CD4-positive, CD25-positive, alpha-beta regulatory T cell (primary cell): Measurements from ENCODE around the gene SIRT1. TPM values are rescaled to one million over a fixed set of nuclear protein-coding genes. Genes with fewer than 3 reads are reported as not detected.
A peak's percentile ranks its signal among the peaks of the same experiment; 100 is the strongest.

ENCODE experiments used
- ATAC-seq, 2 donors: fragments of 150-1000 bp; cut with Tn5 transposase; one replicate each; pipeline ENCODE4 v1.10.0; 2021; ENCODE audit warnings: low read depth in 2 of 2, moderate number of reproducible peaks in 2 of 2, moderate library complexity in 1 of 2
- DNase-seq, 3 donors: peaks; one replicate each; pipeline versions ENCODE4 v3.0.0 to v3.0.0-alpha.2; 2012 to 2022; ENCODE audit warnings: mixed read lengths in 1 of 3
- H3K27ac ChIP-seq: one replicate; pipeline ENCODE4 v1.7.0; 2013; ENCODE audit warnings: mild to moderate bottlenecking, low read length; ENCODE audit not compliant: insufficient read depth, poor library complexity, severe bottlenecking
- H3K27me3 ChIP-seq: one replicate; pipeline ENCODE4 v1.7.0; 2013; ENCODE audit warnings: low read length; ENCODE audit not compliant: control insufficient read depth, insufficient read depth
- H3K36me3 ChIP-seq: one replicate; pipeline ENCODE4 v1.7.0; 2013; ENCODE audit warnings: mild to moderate bottlenecking, low read length, moderate library complexity; ENCODE audit not compliant: control insufficient read depth, insufficient read depth
- H3K4me1 ChIP-seq: 2 replicates; pipeline ENCODE4 v1.7.0; 2013; ENCODE audit warnings: mild to moderate bottlenecking, low read length; ENCODE audit not compliant: insufficient read depth, control insufficient read depth, poor library complexity, severe bottlenecking
- H3K4me3 ChIP-seq: one replicate; pipeline ENCODE4 v1.7.0; 2013; ENCODE audit warnings: low read depth, mild to moderate bottlenecking, low read length, moderate library complexity
- H3K9me3 ChIP-seq, 2 experiments: 1 replicate in 1 of 2; 2 replicates in 1 of 2; pipeline ENCODE4 v1.7.0; 2013; ENCODE audit warnings: low read length in 2 of 2, mild to moderate bottlenecking in 1 of 2, moderate library complexity in 1 of 2; ENCODE audit not compliant: control insufficient read depth in 2 of 2
- H3K27ac Mint-ChIP-seq, 3 donors: one replicate each; pipeline ENCODE4 v1.8.0; 2020 to 2022; ENCODE audit warnings: mild to moderate bottlenecking in 3 of 3, mixed read lengths in 3 of 3, moderate library complexity in 2 of 3
- H3K27me3 Mint-ChIP-seq: one replicate; pipeline ENCODE4 v1.8.0; 2022; ENCODE audit warnings: mild to moderate bottlenecking, mixed read lengths
- H3K36me3 Mint-ChIP-seq: one replicate; pipeline ENCODE4 v1.8.0; 2020; ENCODE audit warnings: mixed read lengths
- H3K4me1 Mint-ChIP-seq, 4 donors: one replicate each; pipeline ENCODE4 v1.8.0; 2020 to 2022; ENCODE audit warnings: mixed read lengths in 4 of 4, mild to moderate bottlenecking in 1 of 4
- H3K4me3 Mint-ChIP-seq, 4 donors: one replicate each; pipeline ENCODE4 v1.8.0; 2020 to 2022; ENCODE audit warnings: mild to moderate bottlenecking in 4 of 4, mixed read lengths in 4 of 4, moderate library complexity in 3 of 4
- H3K9me3 Mint-ChIP-seq, 7 donors: one replicate each; pipeline ENCODE4 v1.8.0; 2020 to 2022; ENCODE audit warnings: mixed read lengths in 7 of 7, mild to moderate bottlenecking in 3 of 7, moderate library complexity in 2 of 7
- polyA plus RNA-seq, 4 donors: library from polyadenylated mRNA; unstranded; fragments of 300-500 nt; fragmentation: Illumina TruSeq; gene quantifications; one replicate each; pipeline ENCODE4 v1.2.3, GENCODE V29; 2021
- total RNA-seq: library from RNA; stranded (reverse); gene quantifications from one replicate; pipeline ENCODE4 v1.2.3, GENCODE V29; 2022

Gene SIRT1
- total and polyA plus RNA-seq, 5 donors from 2014 or later, result 13.5 to 59.2 (median 18.8) TPM

DNA sequence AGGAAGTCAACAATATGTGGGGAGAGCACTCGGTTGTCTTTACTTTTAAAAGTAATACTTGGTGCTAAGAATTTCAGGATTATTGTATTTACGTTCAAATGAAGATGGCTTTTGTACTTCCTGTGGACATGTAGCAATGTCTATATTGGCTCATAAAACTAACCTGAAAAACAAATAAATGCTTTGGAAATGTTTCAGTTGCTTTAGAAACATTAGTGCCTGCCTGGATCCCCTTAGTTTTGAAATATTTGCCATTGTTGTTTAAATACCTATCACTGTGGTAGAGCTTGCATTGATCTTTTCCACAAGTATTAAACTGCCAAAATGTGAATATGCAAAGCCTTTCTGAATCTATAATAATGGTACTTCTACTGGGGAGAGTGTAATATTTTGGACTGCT is 32.7 kb downstream of the SIRT1 start:
- Histone ChIP-seq H3K4me1 (no peaks in the 10 kb centered on the region), H3K36me3 (peaks cover 47% of the 10 kb centered on the region), H3K4me3 (no peak overlapping the region), H3K9me3 (no peaks in the 10 kb centered on the region), H3K27ac (no peak overlapping the region), H3K27me3 (no peaks in the 10 kb centered on the region)
- Mint-ChIP-seq H3K4me3 (no peak overlapping the region), H3K27me3 (no peaks in the 10 kb centered on the region), H3K4me1 (peaks cover 13 to 29% (median 24%) of the 10 kb centered on the region in 4 donors), H3K9me3 (no peaks in the 10 kb centered on the region), H3K27ac (peak overlapping the region; percentile 40 to 77 (median 59)), H3K36me3 (peaks cover 39% of the 10 kb centered on the region)
- no peak for ATAC-seq
- DNase-seq, result no peak

GRCh38 chr10:67917679-67918078 is 33.2 kb downstream of the SIRT1 start:
- Histone ChIP-seq H3K4me3 (no peak overlapping the region), H3K9me3 (no peaks in the 10 kb centered on the region), H3K4me1 (no peaks in the 10 kb centered on the region), H3K27ac (no peak overlapping the region), H3K36me3 (peaks cover 46% of the 10 kb centered on the region), H3K27me3 (no peaks in the 10 kb centered on the region)
- Mint-ChIP-seq H3K36me3 (peaks cover 35% of the 10 kb centered on the region), H3K27ac (peak overlapping the region in 1 of 3 donors; percentile 40), H3K4me1 (peaks cover 8 to 24% (median 19%) of the 10 kb centered on the region in 4 donors), H3K27me3 (no peaks in the 10 kb centered on the region), H3K4me3 (no peak overlapping the region), H3K9me3 (no peaks in the 10 kb centered on the region)
- DNase-seq (no peak), ATAC-seq (no peak)

GRCh38 chr10:67921065-67921464 is 36.6 kb downstream of the SIRT1 start:
- H3K27ac Mint-ChIP-seq, result peak overlapping the region; percentile 2 to 32 (median 9)
- DNase-seq (no peak), ATAC-seq (no peak)
- H3K4me1 ChIP-seq, result no peaks in the 10 kb centered on the region
- peaks cover 25% of the 10 kb centered on the region for H3K36me3 Mint-ChIP-seq
- H3K9me3 Mint-ChIP-seq, result no peaks in the 10 kb centered on the region
- H3K9me3 ChIP-seq, result no peaks in the 10 kb centered on the region
- no peak overlapping the region for H3K27ac ChIP-seq
- H3K4me3 Mint-ChIP-seq, result no peak overlapping the region
- peaks cover 7 to 21% (median 13%) of the 10 kb centered on the region in 4 donors for H3K4me1 Mint-ChIP-seq
- no peak overlapping the region for H3K4me3 ChIP-seq
- H3K27me3 Mint-ChIP-seq, result no peaks in the 10 kb centered on the region
- H3K36me3 ChIP-seq, result peaks cover 57% of the 10 kb centered on the region
- H3K27me3 ChIP-seq, result no peaks in the 10 kb centered on the region

DNA sequence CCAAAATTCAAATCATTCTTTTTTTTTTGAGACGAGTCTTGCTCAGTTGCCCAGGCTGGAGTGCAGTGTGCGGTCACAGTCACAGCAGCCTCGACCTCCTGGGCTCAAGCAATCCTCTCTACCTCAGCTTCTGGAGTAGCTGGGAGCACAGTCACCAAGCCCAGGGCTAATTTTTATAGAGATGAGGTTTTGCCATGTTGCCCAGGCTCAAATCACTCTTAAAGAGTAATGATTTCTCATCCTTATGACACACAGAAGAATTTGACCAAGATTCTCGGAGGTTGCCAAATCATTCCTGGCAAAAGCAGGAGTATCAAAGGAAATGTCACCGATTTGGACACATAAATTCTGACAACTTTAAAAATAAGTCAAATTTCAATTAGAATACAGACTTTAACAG is 39.1 kb downstream of the SIRT1 start:
- no peak for ATAC-seq
- Mint-ChIP-seq H3K4me1 (peaks cover 0 to 8% (median 5%) of the 10 kb centered on the region in 4 donors), H3K36me3 (peaks cover 35% of the 10 kb centered on the region), H3K9me3 (no peaks in the 10 kb centered on the region), H3K27ac (peak overlapping the region in 1 of 3 donors; percentile 41), H3K27me3 (no peaks in the 10 kb centered on the region), H3K4me3 (no peak overlapping the region)
- no peak for DNase-seq
- Histone ChIP-seq H3K4me3 (no peak overlapping the region), H3K27ac (no peak overlapping the region), H3K4me1 (no peaks in the 10 kb centered on the region), H3K36me3 (peaks cover 55% of the 10 kb centered on the region), H3K9me3 (no peaks in the 10 kb centered on the region), H3K27me3 (no peaks in the 10 kb centered on the region)

GRCh38 chr10:67924136-67924535 is 39.7 kb downstream of the SIRT1 start:
- H3K27me3 ChIP-seq, result no peaks in the 10 kb centered on the region
- H3K27me3 Mint-ChIP-seq, result no peaks in the 10 kb centered on the region
- H3K9me3 ChIP-seq, result no peaks in the 10 kb centered on the region
- no peak overlapping the region for H3K27ac Mint-ChIP-seq
- DNase-seq (no peak), ATAC-seq (no peak)
- H3K4me1 ChIP-seq, result no peaks in the 10 kb centered on the region
- no peaks in the 10 kb centered on the region for H3K9me3 Mint-ChIP-seq
- peaks cover 0 to 8% (median 4%) of the 10 kb centered on the region in 4 donors for H3K4me1 Mint-ChIP-seq
- no peak overlapping the region for H3K27ac ChIP-seq
- peaks cover 31% of the 10 kb centered on the region for H3K36me3 Mint-ChIP-seq
- H3K4me3 ChIP-seq, result no peak overlapping the region
- H3K36me3 ChIP-seq, result peaks cover 54% of the 10 kb centered on the region
- H3K4me3 Mint-ChIP-seq, result no peak overlapping the region

DNA sequence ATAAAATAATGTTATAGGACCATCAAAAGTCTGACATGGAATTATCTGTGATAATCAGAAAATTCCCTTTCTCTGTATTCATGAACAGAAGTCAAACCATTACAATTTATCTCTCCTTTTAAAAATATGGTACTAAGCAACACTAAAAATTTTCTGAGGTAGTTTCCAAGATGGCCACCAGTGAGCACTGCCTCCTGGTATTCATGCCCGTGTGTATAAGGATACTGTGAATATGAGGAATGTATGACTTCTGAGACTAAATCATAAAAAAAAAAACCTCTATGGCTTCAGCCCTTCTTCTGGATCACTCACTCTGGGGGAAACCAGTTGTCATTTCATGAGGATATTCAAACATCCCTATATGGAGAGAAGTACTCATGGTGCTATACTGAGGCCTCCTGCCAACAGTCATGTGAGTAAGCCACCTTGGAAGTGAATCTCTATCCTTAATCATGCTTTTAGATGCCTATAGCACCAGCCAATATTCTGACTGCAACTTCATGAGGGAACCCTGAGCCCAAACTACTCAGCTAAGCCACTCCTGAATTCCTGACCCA is 41.1 kb downstream of the SIRT1 start:
- no peaks in the 10 kb centered on the region for H3K27me3 ChIP-seq
- no peaks in the 10 kb centered on the region for H3K9me3 ChIP-seq
- peaks cover 32% of the 10 kb centered on the region for H3K36me3 Mint-ChIP-seq
- no peaks in the 10 kb centered on the region for H3K27me3 Mint-ChIP-seq
- H3K9me3 Mint-ChIP-seq, result no peaks in the 10 kb centered on the region
- no peak overlapping the region for H3K27ac Mint-ChIP-seq
- no peak overlapping the region for H3K27ac ChIP-seq
- H3K4me3 Mint-ChIP-seq, result no peak overlapping the region
- H3K4me3 ChIP-seq, result no peak overlapping the region
- H3K4me1 ChIP-seq, result no peaks in the 10 kb centered on the region
- no peak for DNase-seq
- ATAC-seq, result no peak
- H3K4me1 Mint-ChIP-seq, result peaks cover 0 to 8% (median 3%) of the 10 kb centered on the region in 4 donors
- H3K36me3 ChIP-seq, result peaks cover 61% of the 10 kb centered on the region

DNA sequence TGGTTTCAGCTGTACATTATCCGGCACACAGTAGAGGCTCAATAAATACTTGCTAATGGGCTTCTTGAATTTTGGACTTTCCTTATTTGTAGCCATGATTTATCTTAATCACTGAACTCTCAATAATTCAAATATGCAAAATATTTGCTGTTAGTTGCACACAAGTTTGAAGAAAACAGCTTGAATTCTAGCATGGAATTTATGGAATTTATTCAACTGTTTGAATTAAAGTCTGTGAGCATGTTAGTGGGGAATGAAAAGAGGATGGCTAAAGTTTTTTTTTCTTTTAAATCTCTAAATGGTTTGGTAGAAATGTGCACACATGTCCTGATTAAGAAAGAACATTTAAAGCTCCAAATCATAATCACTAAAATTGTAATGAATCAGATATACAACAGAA is 42.5 kb downstream of the SIRT1 start:
- no peaks in the 10 kb centered on the region for H3K4me1 ChIP-seq
- Mint-ChIP-seq H3K27me3 (no peaks in the 10 kb centered on the region), H3K27ac (peak overlapping the region in 1 of 3 donors; percentile 35), H3K9me3 (no peaks in the 10 kb centered on the region), H3K36me3 (peaks cover 37% of the 10 kb centered on the region), H3K4me3 (no peak overlapping the region), H3K4me1 (peaks cover 0 to 8% (median 3%) of the 10 kb centered on the region in 4 donors)
- H3K36me3 ChIP-seq, result peaks cover 70% of the 10 kb centered on the region
- no peak for ATAC-seq
- H3K4me3 ChIP-seq, result no peak overlapping the region
- H3K27me3 ChIP-seq, result no peaks in the 10 kb centered on the region
- DNase-seq, result no peak
- no peak overlapping the region for H3K27ac ChIP-seq
- H3K9me3 ChIP-seq, result no peaks in the 10 kb centered on the region

- Histone ChIP-seq H3K4me1 (no peaks in the 10 kb centered on the region), H3K27me3 (no peaks in the 10 kb centered on the region), H3K4me3 (no peak overlapping the region), H3K36me3 (peaks cover 66% of the 10 kb centered on the region), H3K9me3 (no peaks in the 10 kb centered on the region), H3K27ac (no peak overlapping the region)
- H3K4me3 Mint-ChIP-seq, result no peak overlapping the region
- peaks cover 29% of the 10 kb centered on the region for H3K36me3 Mint-ChIP-seq
- ATAC-seq (no peak), DNase-seq (no peak)
- H3K27me3 Mint-ChIP-seq, result no peaks in the 10 kb centered on the region
- H3K4me1 Mint-ChIP-seq, result peaks cover 0 to 2% (median 0%) of the 10 kb centered on the region in 4 donors
- H3K9me3 Mint-ChIP-seq, result no peaks in the 10 kb centered on the region
- peak overlapping the region in 2 of 3 donors; percentile 6 to 10 for H3K27ac Mint-ChIP-seq
Observed at GRCh38 chr10:67933199-67933598, 48.7 kb downstream of the SIRT1 start.
